Vagina (tissue), 2 donors: ENCODE data around the gene CAPN1. TPM values are rescaled to one million over a fixed set of nuclear protein-coding genes. Genes with fewer than 3 reads are reported as not detected.
A peak's percentile ranks its signal among the peaks of the same experiment; 100 is the strongest.
"Not testable (repeated sequence)": the region's sequence is repeated elsewhere in the genome, so short reads cannot be mapped to it uniquely, and the experiment has no call there.

ENCODE experiments used
- DNase-seq, 2 donors: peaks; one replicate each; pipeline ENCODE4 v3.0.0-alpha.2; 2017; ENCODE audit errors: extremely low spot score in 2 of 2
- H3K27ac ChIP-seq: fragments of 200-600 bp; sonication (generic); one replicate; pipeline ENCODE4 v1.5.1; 2019
- H3K27me3 ChIP-seq: fragments of 200-600 bp; sonication (generic); one replicate; pipeline ENCODE4 v1.5.1; 2019
- H3K36me3 ChIP-seq, 2 donors: fragments of 200-600 bp; sonication (generic); one replicate each; pipeline ENCODE4 v1.5.1; 2017 to 2019
- H3K4me1 ChIP-seq: fragments of 200-600 bp; sonication (generic); one replicate; pipeline ENCODE4 v1.5.1; 2019
- H3K4me3 ChIP-seq, 2 donors: fragments of 200-600 bp; sonication (generic); 1 replicate in 1 of 2; 2 replicates in 1 of 2; pipeline ENCODE4 v1.5.1; 2016 to 2019
- H3K9me3 ChIP-seq: fragments of 200-600 bp; sonication (generic); one replicate; pipeline ENCODE4 v1.5.1; 2019
- CTCF ChIP-seq, 3 experiments: fragments of 450-650 bp in 2 of 3; fragments of 200-600 bp in 1 of 3; sonication (generic) in 1 of 3; IDR thresholded peaks; one replicate each; pipeline ENCODE4 v1.5.1; 2017 to 2019; ENCODE audit warnings: antibody characterized with exemption in 3 of 3, mild to moderate bottlenecking in 2 of 3, moderate library complexity in 2 of 3
- POLR2A ChIP-seq, 2 donors: fragments of 450-650 bp; IDR thresholded peaks; one replicate each; pipeline ENCODE4 v1.6.1; 2017; ENCODE audit warnings: antibody characterized with exemption in 2 of 2, mild to moderate bottlenecking in 2 of 2, moderate library complexity in 2 of 2
- POLR2AphosphoS5 ChIP-seq, 2 donors: sonication (generic); formaldehyde crosslinking; IDR thresholded peaks; one replicate each; pipeline ENCODE4 v1.9.0; 2017; ENCODE audit warnings: antibody characterized with exemption in 2 of 2, mild to moderate bottlenecking in 2 of 2, low read depth in 1 of 2; ENCODE audit not compliant: insufficient read depth in 1 of 2
- intact Hi-C: fragments of 100-400 bp; cut with DNase I; formaldehyde crosslinking; loops from one replicate; pipeline ENCODE4 v1.15.1; 2023
- total RNA-seq: library from RNA; depleted of rRNA; stranded (reverse); fragments of >200 nt; gene quantifications from one replicate; pipeline ENCODE4 v1.2.3, GENCODE V29; 2016

Gene CAPN1
- total RNA-seq, 1 donor from 2014 or later: 302 TPM

GRCh38 chr11:65167656-65168055, 14.1 kb upstream of the CAPN1 start:
- H3K9me3 ChIP-seq: no peaks in the 10 kb centered on the region
- no peak for TF ChIP-seq POLR2A (IDR thresholded peaks at IDR 0.05)
- no peak for DNase-seq
- no peaks in the 10 kb centered on the region for H3K4me1 ChIP-seq
- no peaks in the 10 kb centered on the region for H3K27me3 ChIP-seq
- H3K36me3 ChIP-seq: no peaks in the 10 kb centered on the region
- no peak overlapping the region for H3K27ac ChIP-seq
- no peak overlapping the region for H3K4me3 ChIP-seq
- intact Hi-C loops: no loop called here

GRCh38 chr11:65169164-65169641, 12.5 kb upstream of the CAPN1 start:
- no peak overlapping the region for H3K27ac ChIP-seq
- no peaks in the 10 kb centered on the region for H3K9me3 ChIP-seq
- H3K27me3 ChIP-seq: no peaks in the 10 kb centered on the region
- intact Hi-C loops: no loop called here
- no peaks in the 10 kb centered on the region for H3K4me1 ChIP-seq
- H3K4me3 ChIP-seq: no peak overlapping the region
- DNase-seq: no peak
- no peaks in the 10 kb centered on the region for H3K36me3 ChIP-seq
- TF ChIP-seq CTCF (IDR thresholded peaks at IDR 0.05) (no peak), POLR2A (IDR thresholded peaks at IDR 0.05) (no peak), POLR2AphosphoS5 (IDR thresholded peaks at IDR 0.05; ENCODE audit: insufficient read depth in 1 of 2, low read depth in 1 of 2) (no peak)

GRCh38 chr11:65170058-65170534, 11.6 kb upstream of the CAPN1 start, which contains the start of gene SPDYC:
Gene SPDYC, plus strand, starts transcription at chr11:65170233. Its CDS starts 1,125 bp downstream, at chr11:65171358.
- intact Hi-C loops: no loop called here
- TF ChIP-seq POLR2AphosphoS5 (IDR thresholded peaks at IDR 0.05; ENCODE audit: insufficient read depth in 1 of 2, low read depth in 1 of 2) (no peak), CTCF (IDR thresholded peaks at IDR 0.05) (no peak), POLR2A (IDR thresholded peaks at IDR 0.05) (no peak)
- Histone ChIP-seq H3K4me3 (no peak within 1 kb of the TSS), H3K27ac (no peak within 1 kb of the TSS), H3K9me3 (no peaks in the 10 kb centered on the region), H3K4me1 (no peaks in the 10 kb centered on the region), H3K36me3 (no peaks in the 10 kb centered on the region), H3K27me3 (no peaks in the 10 kb centered on the region)
- DNase-seq: no peak

GRCh38 chr11:65172600-65172999, 9.1 kb upstream of the CAPN1 start:
- Histone ChIP-seq H3K27ac (no peak overlapping the region), H3K4me3 (no peak overlapping the region), H3K36me3 (no peaks in the 10 kb centered on the region), H3K9me3 (no peaks in the 10 kb centered on the region), H3K27me3 (no peaks in the 10 kb centered on the region), H3K4me1 (no peaks in the 10 kb centered on the region)
- no peak for DNase-seq
- TF ChIP-seq POLR2A (IDR thresholded peaks at IDR 0.05) (no peak), CTCF (IDR thresholded peaks at IDR 0.05) (no peak), POLR2AphosphoS5 (IDR thresholded peaks at IDR 0.05; ENCODE audit: insufficient read depth in 1 of 2, low read depth in 1 of 2) (no peak)
- intact Hi-C loops: no loop called here

GRCh38 chr11:65174571-65175010, 7.1 kb upstream of the CAPN1 start:
- intact Hi-C loops, H3K9me3 ChIP-seq, H3K36me3 ChIP-seq, H3K27me3 ChIP-seq, H3K27ac ChIP-seq, H3K4me3 ChIP-seq, H3K4me1 ChIP-seq, DNase-seq: not testable (repeated sequence)

GRCh38 chr11:65180877-65181568, 705 bp upstream of the CAPN1 start:
- Histone ChIP-seq H3K27ac (peak overlapping the region; percentile 89), H3K36me3 (peaks cover 0 to 19% of the 10 kb centered on the region in 2 donors), H3K9me3 (no peaks in the 10 kb centered on the region), H3K27me3 (no peaks in the 10 kb centered on the region), H3K4me1 (peaks cover 43% of the 10 kb centered on the region), H3K4me3 (peak overlapping the region; percentile 94 to 97)
- intact Hi-C loops: loop anchor here (2.0 kb wide), 1 partner anchor 46 kb away; the partner anchor contains the start of gene SYVN1
- DNase-seq: no peak
- TF ChIP-seq CTCF (IDR thresholded peaks at IDR 0.05) (peak in 2 of 3 experiments; percentile 35 to 37), POLR2AphosphoS5 (IDR thresholded peaks at IDR 0.05; ENCODE audit: insufficient read depth in 1 of 2, low read depth in 1 of 2) (no peak)
